HepG2 (cell line): ENCODE measurements around the gene ZFYVE28. TPM values are rescaled to one million over a fixed set of nuclear protein-coding genes. Genes with fewer than 3 reads are reported as not detected.
A peak's percentile ranks its signal among the peaks of the same experiment; 100 is the strongest.

ENCODE experiments used
- MIXL1 ChIP-seq: IDR thresholded peaks from 2 replicates; pipeline ENCODE4 v1.6.1; 2016
- RFX1 ChIP-seq: fragments of 450-650 bp; IDR thresholded peaks from 2 replicates; pipeline ENCODE4 v1.6.1; 2017
- RFX5 ChIP-seq: IDR thresholded peaks from 2 replicates; pipeline ENCODE4 v1.6.1; 2011; ENCODE audit warnings: low read depth, low read length, improper control_type of control experiment
- ZBTB8A ChIP-seq: sonication (generic); formaldehyde crosslinking; IDR thresholded peaks from 2 replicates; pipeline ENCODE4 v1.4.0; 2020; ENCODE audit warnings: mild to moderate bottlenecking, low read depth, missing genetic modification reagents, borderline replicate concordance
- ZNF276 ChIP-seq: sonication (generic); formaldehyde crosslinking; IDR thresholded peaks from 2 replicates; pipeline ENCODE4 v1.4.0; 2020; ENCODE audit warnings: mild to moderate bottlenecking, low read depth, missing genetic modification reagents
- ZNF589 ChIP-seq: sonication (generic); formaldehyde crosslinking; conservative IDR thresholded peaks from 2 replicates; pipeline ENCODE4 v1.8.0; 2022; ENCODE audit warnings: mild to moderate bottlenecking, moderate library complexity, missing genetic modification reagents
- ZNF761 ChIP-seq: sonication (generic); formaldehyde crosslinking; conservative IDR thresholded peaks from 2 replicates; pipeline ENCODE4 v1.4.0; 2020; ENCODE audit warnings: mild to moderate bottlenecking, missing genetic modification reagents
- ZNF800 ChIP-seq: sonication (generic); formaldehyde crosslinking; IDR thresholded peaks from 2 replicates; pipeline ENCODE4 v1.4.0; 2020; ENCODE audit warnings: missing genetic modification reagents
- ZNF841 ChIP-seq: sonication (generic); formaldehyde crosslinking; IDR thresholded peaks from 2 replicates; pipeline ENCODE4 v1.8.1; 2023; ENCODE audit warnings: missing genetic modification reagents, borderline replicate concordance
- polyA plus RNA-seq, 8 experiments: library from polyadenylated mRNA; depleted of rRNA in 3 of 8; stranded (reverse) in 7 of 8; unstranded in 1 of 8; fragments of >200 nt; fragmentation: Illumina TruSeq in 4 of 8; extraction: Trizol in 4 of 8; gene quantifications; 2 replicates each; pipeline versions ENCODE4 v1.2.1 to v1.2.3, GENCODE V29; 2011 to 2016; ENCODE audit warnings: low read depth in 4 of 8, missing spikeins in 1 of 8, mixed read lengths in 1 of 8; ENCODE audit not compliant: insufficient read depth in 1 of 8
- total RNA-seq, 5 experiments: library from RNA; depleted of rRNA; stranded (reverse); fragments of >200 nt; fragmentation: Illumina TruSeq; extraction: Trizol; gene quantifications; 2 replicates each; pipeline ENCODE4 v1.2.3, GENCODE V29; 2016; ENCODE audit warnings: low read depth in 1 of 5
- TF ChIP-seq, protein P1 (sequence below): sonication (generic); formaldehyde crosslinking; IDR thresholded peaks from 2 replicates; pipeline ENCODE4 v1.5.0; 2020; ENCODE audit warnings: mild to moderate bottlenecking, missing genetic modification reagents, borderline replicate concordance
- TF ChIP-seq, protein P2 (sequence below): sonication (generic); formaldehyde crosslinking; IDR thresholded peaks from 2 replicates; pipeline ENCODE4 v1.4.0; 2020; ENCODE audit warnings: missing genetic modification reagents, borderline replicate concordance

Gene ZFYVE28
- total and polyA plus RNA-seq, 2 of the 13 experiments (the other 11 are each of a cell fraction or from before 2014, with no cell fraction given) = 0.12 to 0.22 TPM

DNA sequence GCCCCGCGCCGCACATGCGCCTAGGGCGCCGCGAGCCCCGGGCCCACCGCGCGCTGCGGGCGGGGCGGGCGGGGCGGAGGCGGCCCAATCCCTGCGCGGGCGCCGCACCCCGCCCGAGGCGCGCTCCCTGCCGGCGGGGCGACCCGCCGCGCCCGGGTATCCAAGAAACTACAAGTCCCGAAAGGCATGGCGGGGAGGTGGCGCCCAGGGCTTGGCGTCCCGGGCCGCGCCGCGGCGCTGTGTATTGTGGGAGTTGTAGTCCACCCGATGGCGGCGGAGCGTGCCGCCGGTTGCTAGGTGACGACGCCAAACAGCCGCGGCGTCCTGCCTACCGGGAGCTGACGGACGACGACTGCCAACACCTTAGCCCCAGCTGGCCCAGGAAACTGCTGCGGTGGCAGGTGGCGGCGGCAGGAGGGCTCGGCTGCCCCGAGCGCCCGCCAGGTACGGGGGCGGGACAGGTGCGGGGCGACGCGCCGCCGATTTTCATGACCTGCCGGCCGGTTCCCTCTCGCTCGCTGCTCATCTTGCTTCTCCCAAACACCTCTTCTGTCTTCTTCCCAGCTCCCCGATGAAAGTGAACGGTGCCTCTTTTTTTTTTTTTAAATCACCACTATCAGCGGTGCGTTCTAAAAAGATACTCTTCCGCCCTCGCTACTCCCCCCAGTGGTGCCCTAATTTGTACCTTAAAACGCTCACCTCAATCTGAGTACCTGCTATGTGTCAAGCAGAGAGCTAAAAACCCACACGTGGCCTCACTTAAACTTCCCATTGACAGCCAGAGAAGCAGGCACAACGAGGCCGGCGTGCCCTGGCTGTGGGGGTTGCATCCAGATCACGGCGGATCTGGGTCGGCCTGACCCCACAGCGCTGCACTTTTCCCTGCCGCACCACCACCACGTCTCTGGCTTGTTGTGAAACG is 466 bp upstream of the ZFYVE28 start, which contains the start of gene CFAP99 (continued):
- TF ChIP-seq MIXL1 (CRISPR knock-in tag) (no peak), ZNF276 (CRISPR knock-in tag) (no peak), RFX5 (peak; percentile 64; the same call in 1 of the 2 replicates), ZBTB8A (CRISPR knock-in tag) (no peak), ZNF841 (no peak), ZNF589 (CRISPR knock-in tag) (no peak), ZNF800 (CRISPR knock-in tag) (no peak), RFX1 (peak; percentile 90), ZNF761 (CRISPR knock-in tag) (no peak)
- TF ChIP-seq, protein P1, sequence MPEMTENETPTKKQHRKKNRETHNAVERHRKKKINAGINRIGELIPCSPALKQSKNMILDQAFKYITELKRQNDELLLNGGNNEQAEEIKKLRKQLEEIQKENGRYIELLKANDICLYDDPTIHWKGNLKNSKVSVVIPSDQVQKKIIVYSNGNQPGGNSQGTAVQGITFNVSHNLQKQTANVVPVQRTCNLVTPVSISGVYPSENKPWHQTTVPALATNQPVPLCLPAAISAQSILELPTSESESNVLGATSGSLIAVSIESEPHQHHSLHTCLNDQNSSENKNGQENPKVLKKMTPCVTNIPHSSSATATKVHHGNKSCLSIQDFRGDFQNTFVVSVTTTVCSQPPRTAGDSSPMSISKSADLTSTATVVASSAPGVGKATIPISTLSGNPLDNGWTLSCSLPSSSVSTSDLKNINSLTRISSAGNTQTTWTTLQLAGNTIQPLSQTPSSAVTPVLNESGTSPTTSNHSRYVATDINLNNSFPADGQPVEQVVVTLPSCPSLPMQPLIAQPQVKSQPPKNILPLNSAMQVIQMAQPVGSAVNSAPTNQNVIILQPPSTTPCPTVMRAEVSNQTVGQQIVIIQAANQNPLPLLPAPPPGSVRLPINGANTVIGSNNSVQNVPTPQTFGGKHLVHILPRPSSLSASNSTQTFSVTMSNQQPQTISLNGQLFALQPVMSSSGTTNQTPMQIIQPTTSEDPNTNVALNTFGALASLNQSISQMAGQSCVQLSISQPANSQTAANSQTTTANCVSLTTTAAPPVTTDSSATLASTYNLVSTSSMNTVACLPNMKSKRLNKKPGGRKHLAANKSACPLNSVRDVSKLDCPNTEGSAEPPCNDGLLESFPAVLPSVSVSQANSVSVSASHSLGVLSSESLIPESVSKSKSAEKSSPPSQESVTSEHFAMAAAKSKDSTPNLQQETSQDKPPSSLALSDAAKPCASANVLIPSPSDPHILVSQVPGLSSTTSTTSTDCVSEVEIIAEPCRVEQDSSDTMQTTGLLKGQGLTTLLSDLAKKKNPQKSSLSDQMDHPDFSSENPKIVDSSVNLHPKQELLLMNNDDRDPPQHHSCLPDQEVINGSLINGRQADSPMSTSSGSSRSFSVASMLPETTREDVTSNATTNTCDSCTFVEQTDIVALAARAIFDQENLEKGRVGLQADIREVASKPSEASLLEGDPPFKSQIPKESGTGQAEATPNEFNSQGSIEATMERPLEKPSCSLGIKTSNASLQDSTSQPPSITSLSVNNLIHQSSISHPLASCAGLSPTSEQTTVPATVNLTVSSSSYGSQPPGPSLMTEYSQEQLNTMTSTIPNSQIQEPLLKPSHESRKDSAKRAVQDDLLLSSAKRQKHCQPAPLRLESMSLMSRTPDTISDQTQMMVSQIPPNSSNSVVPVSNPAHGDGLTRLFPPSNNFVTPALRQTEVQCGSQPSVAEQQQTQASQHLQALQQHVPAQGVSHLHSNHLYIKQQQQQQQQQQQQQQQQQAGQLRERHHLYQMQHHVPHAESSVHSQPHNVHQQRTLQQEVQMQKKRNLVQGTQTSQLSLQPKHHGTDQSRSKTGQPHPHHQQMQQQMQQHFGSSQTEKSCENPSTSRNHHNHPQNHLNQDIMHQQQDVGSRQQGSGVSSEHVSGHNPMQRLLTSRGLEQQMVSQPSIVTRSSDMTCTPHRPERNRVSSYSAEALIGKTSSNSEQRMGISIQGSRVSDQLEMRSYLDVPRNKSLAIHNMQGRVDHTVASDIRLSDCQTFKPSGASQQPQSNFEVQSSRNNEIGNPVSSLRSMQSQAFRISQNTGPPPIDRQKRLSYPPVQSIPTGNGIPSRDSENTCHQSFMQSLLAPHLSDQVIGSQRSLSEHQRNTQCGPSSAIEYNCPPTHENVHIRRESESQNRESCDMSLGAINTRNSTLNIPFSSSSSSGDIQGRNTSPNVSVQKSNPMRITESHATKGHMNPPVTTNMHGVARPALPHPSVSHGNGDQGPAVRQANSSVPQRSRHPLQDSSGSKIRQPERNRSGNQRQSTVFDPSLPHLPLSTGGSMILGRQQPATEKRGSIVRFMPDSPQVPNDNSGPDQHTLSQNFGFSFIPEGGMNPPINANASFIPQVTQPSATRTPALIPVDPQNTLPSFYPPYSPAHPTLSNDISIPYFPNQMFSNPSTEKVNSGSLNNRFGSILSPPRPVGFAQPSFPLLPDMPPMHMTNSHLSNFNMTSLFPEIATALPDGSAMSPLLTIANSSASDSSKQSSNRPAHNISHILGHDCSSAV (CRISPR knock-in tag) = no peak
- TF ChIP-seq, protein P2, sequence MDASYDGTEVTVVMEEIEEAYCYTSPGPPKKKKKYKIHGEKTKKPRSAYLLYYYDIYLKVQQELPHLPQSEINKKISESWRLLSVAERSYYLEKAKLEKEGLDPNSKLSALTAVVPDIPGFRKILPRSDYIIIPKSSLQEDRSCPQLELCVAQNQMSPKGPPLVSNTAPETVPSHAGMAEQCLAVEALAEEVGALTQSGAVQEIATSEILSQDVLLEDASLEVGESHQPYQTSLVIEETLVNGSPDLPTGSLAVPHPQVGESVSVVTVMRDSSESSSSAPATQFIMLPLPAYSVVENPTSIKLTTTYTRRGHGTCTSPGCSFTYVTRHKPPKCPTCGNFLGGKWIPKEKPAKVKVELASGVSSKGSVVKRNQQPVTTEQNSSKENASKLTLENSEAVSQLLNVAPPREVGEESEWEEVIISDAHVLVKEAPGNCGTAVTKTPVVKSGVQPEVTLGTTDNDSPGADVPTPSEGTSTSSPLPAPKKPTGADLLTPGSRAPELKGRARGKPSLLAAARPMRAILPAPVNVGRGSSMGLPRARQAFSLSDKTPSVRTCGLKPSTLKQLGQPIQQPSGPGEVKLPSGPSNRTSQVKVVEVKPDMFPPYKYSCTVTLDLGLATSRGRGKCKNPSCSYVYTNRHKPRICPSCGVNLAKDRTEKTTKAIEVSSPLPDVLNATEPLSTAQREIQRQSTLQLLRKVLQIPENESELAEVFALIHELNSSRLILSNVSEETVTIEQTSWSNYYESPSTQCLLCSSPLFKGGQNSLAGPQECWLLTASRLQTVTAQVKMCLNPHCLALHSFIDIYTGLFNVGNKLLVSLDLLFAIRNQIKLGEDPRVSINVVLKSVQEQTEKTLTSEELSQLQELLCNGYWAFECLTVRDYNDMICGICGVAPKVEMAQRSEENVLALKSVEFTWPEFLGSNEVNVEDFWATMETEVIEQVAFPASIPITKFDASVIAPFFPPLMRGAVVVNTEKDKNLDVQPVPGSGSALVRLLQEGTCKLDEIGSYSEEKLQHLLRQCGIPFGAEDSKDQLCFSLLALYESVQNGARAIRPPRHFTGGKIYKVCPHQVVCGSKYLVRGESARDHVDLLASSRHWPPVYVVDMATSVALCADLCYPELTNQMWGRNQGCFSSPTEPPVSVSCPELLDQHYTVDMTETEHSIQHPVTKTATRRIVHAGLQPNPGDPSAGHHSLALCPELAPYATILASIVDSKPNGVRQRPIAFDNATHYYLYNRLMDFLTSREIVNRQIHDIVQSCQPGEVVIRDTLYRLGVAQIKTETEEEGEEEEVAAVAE (CRISPR knock-in tag) = 0 out of 2 replicates have a peak, but pooled peaks have one; percentile 18
